ENCODE results near the gene NTSR1. TPM values are rescaled to one million over a fixed set of nuclear protein-coding genes. Genes with fewer than 3 reads are reported as not detected.

The NTSR1 gene
- total RNA-seq, 1 donor from 2014 or later, result 0.08 TPM

GRCh38 chr20:62662422-62662821 lies 46.2 kb upstream of the NTSR1 start:
- Histone ChIP-seq H3K36me3 (ENCODE audit: control insufficient read depth, insufficient read depth, low read length) (no peaks in the 10 kb centered on the region), H3K4me3 (ENCODE audit: low read depth, low read length) (no peak overlapping the region), H3K27me3 (ENCODE audit: control insufficient read depth, insufficient read depth, low read length) (no peaks in the 10 kb centered on the region)
- no peak for TF ChIP-seq CTCF (IDR thresholded peaks at IDR 0.05; ENCODE audit: insufficient read depth, low read length, poor library complexity, severe bottlenecking)
- DNase-seq (ENCODE audit: low read depth), result no peak

- no peaks in the 10 kb centered on the region for H3K36me3 ChIP-seq (ENCODE audit: control insufficient read depth, insufficient read depth, low read length)
- no peak for TF ChIP-seq CTCF (IDR thresholded peaks at IDR 0.05; ENCODE audit: insufficient read depth, low read length, poor library complexity, severe bottlenecking)
- no peak overlapping the region for H3K4me3 ChIP-seq (ENCODE audit: low read depth, low read length)
- H3K27me3 ChIP-seq (ENCODE audit: control insufficient read depth, insufficient read depth, low read length), result no peaks in the 10 kb centered on the region
- DNase-seq (ENCODE audit: low read depth), result no peak
These were observed 45.3 kb upstream of the NTSR1 start for GRCh38 chr20:62663145-62664018.

- no peak for DNase-seq (ENCODE audit: low read depth)
- H3K27me3 ChIP-seq (ENCODE audit: control insufficient read depth, insufficient read depth, low read length), result no peaks in the 10 kb centered on the region
- no peaks in the 10 kb centered on the region for H3K36me3 ChIP-seq (ENCODE audit: control insufficient read depth, insufficient read depth, low read length)
- no peak for TF ChIP-seq CTCF (IDR thresholded peaks at IDR 0.05; ENCODE audit: insufficient read depth, low read length, poor library complexity, severe bottlenecking)
- no peak overlapping the region for H3K4me3 ChIP-seq (ENCODE audit: low read depth, low read length)
These were observed 44.3 kb upstream of the NTSR1 start for GRCh38 chr20:62664019-62664971.

- DNase-seq (ENCODE audit: low read depth), result no peak
- Histone ChIP-seq H3K36me3 (ENCODE audit: control insufficient read depth, insufficient read depth, low read length) (no peaks in the 10 kb centered on the region), H3K27me3 (ENCODE audit: control insufficient read depth, insufficient read depth, low read length) (no peaks in the 10 kb centered on the region), H3K4me3 (ENCODE audit: low read depth, low read length) (no peak overlapping the region)
- TF ChIP-seq CTCF (IDR thresholded peaks at IDR 0.05; ENCODE audit: insufficient read depth, low read length, poor library complexity, severe bottlenecking), result no peak
These were observed 43.4 kb upstream of the NTSR1 start for GRCh38 chr20:62665153-62665754.

GRCh38 chr20:62665826-62666735 lies 42.6 kb upstream of the NTSR1 start:
- H3K4me3 ChIP-seq (ENCODE audit: low read depth, low read length), result no peak overlapping the region
- DNase-seq (ENCODE audit: low read depth), result no peak
- no peak for TF ChIP-seq CTCF (IDR thresholded peaks at IDR 0.05; ENCODE audit: insufficient read depth, low read length, poor library complexity, severe bottlenecking)
- H3K27me3 ChIP-seq (ENCODE audit: control insufficient read depth, insufficient read depth, low read length), result no peaks in the 10 kb centered on the region
- H3K36me3 ChIP-seq (ENCODE audit: control insufficient read depth, insufficient read depth, low read length), result no peaks in the 10 kb centered on the region

All from kidney epithelial cell (primary cell).